ENCODE results near the gene COL23A1. TPM values are rescaled to one million over a fixed set of nuclear protein-coding genes. Genes with fewer than 3 reads are reported as not detected.
A peak's percentile ranks its signal among the peaks of the same experiment; 100 is the strongest.

Gene COL23A1
- total and polyA plus RNA-seq, 2 experiments from 2014 or later = 1.1 to 5.1 TPM

DNA sequence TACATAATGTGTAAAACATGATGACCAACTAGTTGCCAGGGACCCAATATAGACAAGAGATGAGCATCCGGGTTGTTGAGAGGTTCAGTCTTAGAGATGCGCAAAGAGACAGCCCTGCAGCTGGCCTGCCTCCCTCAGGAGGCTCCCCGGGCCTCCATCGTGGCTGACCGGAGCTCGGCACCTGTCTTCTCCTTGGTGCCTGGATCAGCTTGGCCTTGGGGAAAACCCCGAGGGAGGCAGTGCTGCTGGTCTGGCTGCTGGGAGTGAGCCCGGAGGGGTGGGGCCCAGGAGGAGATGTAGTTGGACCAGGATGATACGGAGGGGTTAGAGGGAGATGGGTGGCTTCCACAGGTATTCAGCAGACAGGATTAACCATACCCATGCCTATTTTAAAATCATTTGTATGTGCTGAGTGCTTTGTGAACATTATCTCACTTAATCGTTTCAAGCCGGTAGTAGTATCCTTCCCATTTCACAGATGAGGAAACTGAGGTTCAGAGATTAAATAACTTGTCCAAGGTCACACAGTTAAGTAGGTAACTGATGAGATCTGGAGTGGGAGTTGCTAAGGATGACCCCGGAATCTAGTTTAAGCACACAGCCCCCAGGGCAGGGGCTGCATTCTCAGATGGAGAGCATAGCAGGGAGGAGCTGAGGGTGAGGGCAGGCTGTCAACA lies 173.8 kb downstream of the COL23A1 start:
- TF ChIP-seq EZH2 (IDR thresholded peaks at IDR 0.05; ENCODE audit: borderline replicate concordance) (no peak), EZH2phosphoT487 (IDR thresholded peaks at IDR 0.05; ENCODE audit: low read depth, severe bottlenecking, unreplicated experiment) (no peak)
- TF ChIP-seq, protein P1, sequence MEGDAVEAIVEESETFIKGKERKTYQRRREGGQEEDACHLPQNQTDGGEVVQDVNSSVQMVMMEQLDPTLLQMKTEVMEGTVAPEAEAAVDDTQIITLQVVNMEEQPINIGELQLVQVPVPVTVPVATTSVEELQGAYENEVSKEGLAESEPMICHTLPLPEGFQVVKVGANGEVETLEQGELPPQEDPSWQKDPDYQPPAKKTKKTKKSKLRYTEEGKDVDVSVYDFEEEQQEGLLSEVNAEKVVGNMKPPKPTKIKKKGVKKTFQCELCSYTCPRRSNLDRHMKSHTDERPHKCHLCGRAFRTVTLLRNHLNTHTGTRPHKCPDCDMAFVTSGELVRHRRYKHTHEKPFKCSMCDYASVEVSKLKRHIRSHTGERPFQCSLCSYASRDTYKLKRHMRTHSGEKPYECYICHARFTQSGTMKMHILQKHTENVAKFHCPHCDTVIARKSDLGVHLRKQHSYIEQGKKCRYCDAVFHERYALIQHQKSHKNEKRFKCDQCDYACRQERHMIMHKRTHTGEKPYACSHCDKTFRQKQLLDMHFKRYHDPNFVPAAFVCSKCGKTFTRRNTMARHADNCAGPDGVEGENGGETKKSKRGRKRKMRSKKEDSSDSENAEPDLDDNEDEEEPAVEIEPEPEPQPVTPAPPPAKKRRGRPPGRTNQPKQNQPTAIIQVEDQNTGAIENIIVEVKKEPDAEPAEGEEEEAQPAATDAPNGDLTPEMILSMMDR (IDR thresholded peaks at IDR 0.05; ENCODE audit: poor library complexity) = no peak
- 93% methylated on average over 12 of the region's 12 CpGs for WGBS (ENCODE audit: low lambda C conversion rate, missing lambda C conversion rate)
- Histone ChIP-seq H3K9me3 (ENCODE audit: low read depth) (no peaks in the 10 kb centered on the region), H3K36me3 (replicated peaks; ENCODE audit: insufficient read depth, low read depth) (no peaks in the 10 kb centered on the region), H3K27ac (no peak overlapping the region), H3K4me1 (ENCODE audit: insufficient read depth) (no peaks in the 10 kb centered on the region), H2AFZ (no peak overlapping the region), H3K27me3 (no peaks in the 10 kb centered on the region), H3K9me2 (replicated peaks; ENCODE audit: insufficient read depth) (no peaks in the 10 kb centered on the region), H4K20me1 (ENCODE audit: insufficient read depth, poor library complexity, severe bottlenecking) (no peaks in the 10 kb centered on the region), H3K4me3 (no peak overlapping the region), H3K4me2 (no peak overlapping the region), H3K79me2 (no peaks in the 10 kb centered on the region)
- no peak for DNase-seq (ENCODE audit: low spot score)

DNA sequence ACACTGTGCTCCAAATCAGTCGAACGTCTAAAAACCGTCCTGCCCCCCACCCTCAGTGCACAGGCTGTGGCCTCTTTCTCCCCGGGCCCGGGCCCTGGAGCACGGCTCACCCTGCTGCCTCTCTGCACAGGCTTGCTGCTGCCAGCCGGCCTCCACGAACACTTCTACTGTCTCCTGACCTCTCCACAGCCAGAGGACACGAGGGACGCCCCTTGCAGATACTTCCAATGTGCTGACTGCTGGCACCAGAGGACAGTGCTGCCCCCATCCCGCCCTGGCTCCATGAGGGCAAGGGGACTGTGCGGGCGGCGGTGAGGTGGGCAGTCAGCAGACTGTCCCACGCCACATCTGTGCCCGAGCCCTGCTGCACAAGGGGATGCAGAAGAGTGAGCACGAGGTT lies 174.8 kb downstream of the COL23A1 start:
- TF ChIP-seq EZH2 (IDR thresholded peaks at IDR 0.05; ENCODE audit: borderline replicate concordance) = no peak
- TF ChIP-seq, protein P1 (IDR thresholded peaks at IDR 0.05; ENCODE audit: poor library complexity) = no peak
- no peak for TF ChIP-seq EZH2phosphoT487 (IDR thresholded peaks at IDR 0.05; ENCODE audit: low read depth, severe bottlenecking, unreplicated experiment)
- Histone ChIP-seq H3K4me2 (no peak overlapping the region), H3K4me1 (ENCODE audit: insufficient read depth) (no peaks in the 10 kb centered on the region), H4K20me1 (ENCODE audit: insufficient read depth, poor library complexity, severe bottlenecking) (no peaks in the 10 kb centered on the region), H3K36me3 (replicated peaks; ENCODE audit: insufficient read depth, low read depth) (no peaks in the 10 kb centered on the region), H3K4me3 (no peak overlapping the region), H3K79me2 (no peaks in the 10 kb centered on the region), H3K27ac (no peak overlapping the region), H2AFZ (no peak overlapping the region), H3K9me3 (ENCODE audit: low read depth) (no peaks in the 10 kb centered on the region), H3K27me3 (no peaks in the 10 kb centered on the region), H3K9me2 (replicated peaks; ENCODE audit: insufficient read depth) (peaks cover 2% of the 10 kb centered on the region)
- DNase-seq (ENCODE audit: low spot score) = peak; percentile 2
- WGBS (ENCODE audit: low lambda C conversion rate, missing lambda C conversion rate) = 89% methylated on average over 17 of the region's 17 CpGs

DNA sequence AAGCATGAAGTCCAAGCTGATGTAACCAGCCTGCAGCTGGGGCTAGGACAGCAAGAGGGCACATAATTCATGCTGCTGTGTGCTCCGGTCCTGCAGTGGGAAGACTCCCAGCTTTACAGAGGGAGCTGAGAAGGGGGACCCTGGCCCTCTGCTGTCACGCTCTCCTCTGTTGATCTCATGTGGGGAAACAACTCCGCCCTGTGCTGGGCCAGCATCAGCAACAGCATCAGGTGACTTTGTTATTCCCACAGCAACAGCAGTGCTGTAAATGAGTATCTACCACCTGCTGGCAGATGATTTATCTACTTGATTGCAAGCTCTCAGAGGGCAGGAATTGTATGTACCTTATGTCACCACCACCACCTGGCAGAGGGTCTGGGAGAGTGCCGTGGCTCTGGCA lies 176.2 kb downstream of the COL23A1 start:
- Histone ChIP-seq H3K4me2 (no peak overlapping the region), H3K79me2 (no peaks in the 10 kb centered on the region), H3K4me3 (no peak overlapping the region), H3K36me3 (replicated peaks; ENCODE audit: insufficient read depth, low read depth) (no peaks in the 10 kb centered on the region), H3K27me3 (no peaks in the 10 kb centered on the region), H2AFZ (no peak overlapping the region), H4K20me1 (ENCODE audit: insufficient read depth, poor library complexity, severe bottlenecking) (no peaks in the 10 kb centered on the region), H3K9me3 (ENCODE audit: low read depth) (no peaks in the 10 kb centered on the region), H3K4me1 (ENCODE audit: insufficient read depth) (no peaks in the 10 kb centered on the region), H3K9me2 (replicated peaks; ENCODE audit: insufficient read depth) (peaks cover 2% of the 10 kb centered on the region), H3K27ac (no peak overlapping the region)
- WGBS (ENCODE audit: low lambda C conversion rate, missing lambda C conversion rate) = 65% methylated on average over 4 of the region's 4 CpGs
- DNase-seq (ENCODE audit: low spot score) = no peak
- no peak for TF ChIP-seq EZH2phosphoT487 (IDR thresholded peaks at IDR 0.05; ENCODE audit: low read depth, severe bottlenecking, unreplicated experiment)

DNA sequence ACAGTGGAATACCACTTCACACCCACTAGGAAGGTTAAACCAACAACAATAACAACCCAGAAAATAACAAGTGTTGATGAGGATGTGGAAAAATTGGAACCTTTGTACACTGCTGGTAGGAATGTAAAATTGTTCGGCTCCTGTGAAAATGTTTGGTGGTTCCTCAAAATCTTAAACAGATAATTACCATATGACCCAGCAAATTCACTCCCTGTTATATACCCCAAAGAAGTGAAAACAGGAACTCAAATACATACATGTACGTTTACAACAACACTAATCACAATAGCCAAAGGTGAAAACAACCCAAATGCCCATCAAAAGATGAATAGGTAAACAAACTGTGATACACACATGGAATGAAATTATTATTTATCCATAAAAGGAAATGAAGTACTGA lies 179.1 kb downstream of the COL23A1 start:
- DNase-seq (ENCODE audit: low spot score) = no peak
- H3K36me3 ChIP-seq (replicated peaks; ENCODE audit: insufficient read depth, low read depth) = no peaks in the 10 kb centered on the region
- peaks cover 4% of the 10 kb centered on the region for H3K9me3 ChIP-seq (ENCODE audit: low read depth)
- no peak for TF ChIP-seq EZH2 (IDR thresholded peaks at IDR 0.05; ENCODE audit: borderline replicate concordance)
- no peak overlapping the region for H3K27ac ChIP-seq
- no peaks in the 10 kb centered on the region for H4K20me1 ChIP-seq (ENCODE audit: insufficient read depth, poor library complexity, severe bottlenecking)
- no peaks in the 10 kb centered on the region for H3K27me3 ChIP-seq
- H3K9me2 ChIP-seq (replicated peaks; ENCODE audit: insufficient read depth) = peaks cover 2% of the 10 kb centered on the region
- no peak overlapping the region for H3K4me3 ChIP-seq
- 78% methylated on average over 2 of the region's 2 CpGs for WGBS (ENCODE audit: low lambda C conversion rate, missing lambda C conversion rate)
- H2AFZ ChIP-seq = no peak overlapping the region
- no peaks in the 10 kb centered on the region for H3K79me2 ChIP-seq
- H3K4me1 ChIP-seq (ENCODE audit: insufficient read depth) = no peaks in the 10 kb centered on the region
- no peak overlapping the region for H3K4me2 ChIP-seq

All from hepatocyte (in vitro differentiated cells).